Fibroblast of upper back skin (primary cell): ENCODE measurements around the gene NPEPL1.
"Not testable (repeated sequence)": the region's sequence is repeated elsewhere in the genome, so short reads cannot be mapped to it uniquely, and the experiment has no call there.

ENCODE experiments used
- DNase-seq: peaks from one replicate; pipeline ENCODE4 v3.0.0-alpha.2; 2013

Gene NPEPL1

GRCh38 chr20:58714923-58715351 lies 22.3 kb downstream of the NPEPL1 start:
- DNase-seq = no peak

DNA sequence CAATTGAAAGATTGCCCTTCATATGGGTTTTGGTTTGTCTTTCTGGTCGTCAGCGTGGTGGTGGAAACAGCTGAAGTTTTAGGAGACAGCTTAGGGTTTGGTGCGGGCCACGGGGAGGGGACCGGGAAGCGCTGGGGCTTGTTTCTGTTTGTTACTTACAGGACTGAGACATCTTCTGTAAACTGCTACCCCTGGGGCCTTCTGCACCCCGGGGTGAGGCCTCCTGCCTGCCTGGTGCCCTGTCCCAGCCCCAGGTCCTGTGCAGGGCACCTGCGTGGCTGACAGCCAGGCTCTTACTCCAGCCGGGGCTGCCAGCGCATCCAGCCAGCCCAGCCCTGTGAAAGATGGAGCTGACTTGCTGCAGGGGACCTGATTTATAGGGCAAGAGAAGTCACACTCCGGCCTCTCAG lies 22.8 kb downstream of the NPEPL1 start:
- DNase-seq = no peak

DNA sequence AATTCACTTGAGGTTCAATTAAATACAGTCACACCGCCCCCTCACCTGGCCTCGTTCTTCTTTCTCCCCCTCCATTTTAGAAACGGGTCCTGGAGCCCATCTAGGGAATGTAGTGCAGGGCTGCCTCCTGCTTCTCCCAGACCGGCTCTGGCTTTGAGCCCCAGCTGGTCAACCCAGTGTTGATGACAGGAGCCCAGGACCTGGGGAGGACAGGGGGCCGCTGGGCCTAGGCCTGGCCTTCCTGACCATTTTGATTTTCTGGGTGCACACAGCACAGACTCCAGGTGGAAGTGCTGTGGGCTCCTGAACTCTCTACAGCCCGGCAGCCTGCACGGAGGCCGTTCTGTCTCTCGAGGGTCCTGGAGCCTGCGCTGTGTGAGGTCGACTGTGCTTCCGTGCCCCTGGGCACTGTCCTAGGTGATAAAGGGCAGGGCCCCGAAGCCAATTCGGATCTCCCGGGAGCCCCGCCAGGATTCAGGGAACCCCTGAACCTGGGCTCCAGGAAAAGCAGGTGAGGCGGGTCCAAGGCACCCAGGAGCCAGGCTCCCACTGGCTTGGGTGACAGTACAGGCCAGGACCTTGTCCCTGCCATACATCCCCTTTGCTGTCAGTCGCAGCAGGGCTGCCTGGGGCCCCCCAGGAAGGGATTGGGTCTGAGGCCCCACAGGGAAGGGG lies 23.3 kb downstream of the NPEPL1 start:
- no peak for DNase-seq

DNA sequence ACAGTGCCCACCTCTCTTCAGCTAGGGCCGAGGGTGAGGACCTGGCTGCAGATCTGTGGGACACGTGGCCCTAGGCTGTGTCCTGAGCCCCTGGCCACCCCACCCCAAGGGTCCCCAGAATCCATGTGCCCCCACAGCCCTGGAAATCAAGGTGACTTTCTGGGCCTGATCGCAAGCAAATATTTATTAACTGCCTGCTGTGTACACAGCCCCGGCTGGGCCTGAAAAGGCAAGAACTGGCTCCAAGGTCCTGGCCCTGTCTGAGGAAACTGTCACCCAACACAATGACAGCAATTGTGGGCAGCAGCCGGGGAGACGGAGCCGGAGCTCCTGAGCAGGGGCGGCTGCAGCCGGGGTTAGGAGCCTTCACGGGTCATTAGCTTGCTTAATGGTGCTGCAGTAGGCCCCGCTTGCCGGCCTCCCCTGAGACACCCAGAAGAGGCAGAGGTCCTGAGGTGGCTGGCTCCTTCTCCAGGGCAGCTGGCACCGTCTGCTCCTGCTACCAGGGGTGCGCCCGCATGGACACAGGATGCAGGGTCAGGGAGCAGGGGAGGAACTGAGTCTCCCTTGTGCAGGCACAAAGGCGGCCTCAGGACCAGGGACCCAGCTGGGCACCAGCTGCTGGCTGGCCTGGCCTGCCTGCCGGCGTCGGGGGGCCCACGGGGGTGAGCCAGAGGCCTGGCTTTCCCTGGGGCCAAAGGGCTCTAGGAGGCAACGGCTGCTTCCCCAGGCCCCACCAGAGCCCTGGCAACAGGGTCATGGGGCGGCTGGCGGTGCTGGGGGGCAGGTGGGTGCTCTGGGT lies 24.1 kb downstream of the NPEPL1 start:
- DNase-seq = no peak

DNA sequence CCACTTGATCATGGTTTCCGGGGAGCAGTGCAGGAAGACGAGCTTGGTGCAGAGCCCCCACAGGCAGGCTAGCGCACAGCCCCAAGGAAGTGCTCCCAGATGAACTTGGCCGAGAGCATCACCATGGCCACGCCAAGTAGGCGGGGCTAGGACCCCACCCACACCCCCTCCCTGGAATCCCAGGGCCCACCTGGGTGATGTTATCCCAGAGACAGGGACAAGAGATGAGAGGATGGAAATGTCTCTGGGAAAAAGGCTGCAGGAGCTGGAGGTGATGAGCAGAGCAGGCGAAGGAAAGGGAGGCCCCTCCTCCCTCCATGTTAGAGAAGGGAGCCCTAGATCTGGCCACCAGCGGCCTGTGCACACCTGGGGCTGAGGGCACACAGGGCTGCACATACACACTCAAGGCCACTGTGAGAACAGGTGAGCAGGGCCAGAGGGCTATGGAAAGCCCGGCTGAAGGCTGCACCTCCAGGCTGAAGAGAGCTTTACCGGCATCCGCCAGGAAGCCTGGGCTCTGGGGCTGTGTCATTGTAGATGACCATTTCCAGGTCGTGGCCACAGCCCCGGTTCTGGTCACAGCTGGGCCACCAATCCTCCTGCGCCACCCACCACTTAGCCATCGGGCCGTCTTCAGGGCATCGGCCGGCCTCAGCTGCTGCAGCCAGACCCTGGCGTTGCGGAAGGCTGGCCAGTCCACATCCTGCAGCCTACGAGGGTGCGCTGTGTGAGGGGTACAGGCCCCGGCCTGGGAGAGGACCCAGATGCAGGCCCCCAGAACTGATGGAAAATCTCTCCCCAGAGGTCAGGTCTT lies 24.9 kb downstream of the NPEPL1 start:
- DNase-seq = no peak

DNA sequence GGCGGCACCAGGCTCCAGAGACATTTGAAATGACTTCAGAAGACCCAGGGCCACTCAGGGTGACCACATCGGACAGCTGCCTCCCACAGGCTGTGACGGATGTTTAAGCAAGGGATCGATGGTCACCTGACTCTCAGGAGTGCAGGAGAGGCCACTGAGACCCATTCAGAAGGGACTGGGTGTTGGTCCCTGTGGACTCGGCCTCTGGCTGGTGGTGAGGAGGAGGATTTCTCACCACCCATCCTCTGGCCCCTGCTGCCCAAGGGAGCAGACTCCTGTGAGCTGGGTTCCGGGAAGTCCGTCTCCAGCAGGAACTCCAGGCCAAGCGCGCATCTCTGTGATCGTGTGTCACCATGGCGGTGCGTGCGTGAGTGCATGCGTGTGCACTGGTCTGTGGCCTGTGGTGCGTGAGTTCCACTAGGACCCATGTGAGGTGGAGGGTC lies 25.5 kb downstream of the NPEPL1 start:
- no peak for DNase-seq

- DNase-seq = no peak
These were observed 26.1 kb downstream of the NPEPL1 start for GRCh38 chr20:58718729-58719128.

GRCh38 chr20:58719258-58719657 lies 26.7 kb downstream of the NPEPL1 start:
- no peak for DNase-seq

DNA sequence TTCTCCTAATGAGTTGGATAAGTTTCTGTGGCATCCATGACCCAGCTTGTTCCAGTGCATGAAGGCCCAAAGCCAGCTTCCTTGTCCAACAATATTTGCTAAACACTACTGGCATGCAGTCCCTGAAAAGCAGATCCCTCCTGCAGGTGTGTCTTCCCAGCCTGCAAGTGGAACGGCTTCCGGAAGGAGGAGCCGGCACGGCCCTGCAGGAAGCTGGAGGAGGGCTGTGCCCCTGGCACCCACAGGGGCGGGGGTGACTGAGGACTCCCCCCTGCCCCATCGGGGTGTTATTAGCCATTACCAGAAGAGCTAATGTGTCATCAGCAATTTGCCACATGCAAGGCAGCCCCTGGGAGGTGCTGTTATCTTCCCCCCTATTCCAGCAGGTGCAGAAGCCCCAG lies 27.4 kb downstream of the NPEPL1 start:
- DNase-seq = no peak

DNA sequence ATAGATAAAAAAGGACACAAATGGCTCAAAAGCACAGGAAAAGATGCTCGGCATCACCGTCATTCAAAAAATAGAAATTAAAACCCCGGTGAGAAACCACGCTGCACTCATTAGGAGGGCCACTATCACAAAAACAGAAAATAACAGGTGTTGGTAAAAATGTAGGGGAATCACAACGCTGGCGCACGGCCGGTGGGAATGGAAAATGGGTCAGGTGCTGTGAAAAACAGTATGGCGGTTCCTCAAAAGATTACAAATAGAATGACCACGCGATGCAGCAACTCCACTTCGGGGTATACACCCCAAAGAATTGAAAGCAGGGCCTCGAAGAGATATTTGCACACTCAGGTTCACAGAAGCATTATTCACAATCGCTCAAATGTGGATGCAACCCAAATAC lies 28.3 kb downstream of the NPEPL1 start:
- no peak for DNase-seq

DNA sequence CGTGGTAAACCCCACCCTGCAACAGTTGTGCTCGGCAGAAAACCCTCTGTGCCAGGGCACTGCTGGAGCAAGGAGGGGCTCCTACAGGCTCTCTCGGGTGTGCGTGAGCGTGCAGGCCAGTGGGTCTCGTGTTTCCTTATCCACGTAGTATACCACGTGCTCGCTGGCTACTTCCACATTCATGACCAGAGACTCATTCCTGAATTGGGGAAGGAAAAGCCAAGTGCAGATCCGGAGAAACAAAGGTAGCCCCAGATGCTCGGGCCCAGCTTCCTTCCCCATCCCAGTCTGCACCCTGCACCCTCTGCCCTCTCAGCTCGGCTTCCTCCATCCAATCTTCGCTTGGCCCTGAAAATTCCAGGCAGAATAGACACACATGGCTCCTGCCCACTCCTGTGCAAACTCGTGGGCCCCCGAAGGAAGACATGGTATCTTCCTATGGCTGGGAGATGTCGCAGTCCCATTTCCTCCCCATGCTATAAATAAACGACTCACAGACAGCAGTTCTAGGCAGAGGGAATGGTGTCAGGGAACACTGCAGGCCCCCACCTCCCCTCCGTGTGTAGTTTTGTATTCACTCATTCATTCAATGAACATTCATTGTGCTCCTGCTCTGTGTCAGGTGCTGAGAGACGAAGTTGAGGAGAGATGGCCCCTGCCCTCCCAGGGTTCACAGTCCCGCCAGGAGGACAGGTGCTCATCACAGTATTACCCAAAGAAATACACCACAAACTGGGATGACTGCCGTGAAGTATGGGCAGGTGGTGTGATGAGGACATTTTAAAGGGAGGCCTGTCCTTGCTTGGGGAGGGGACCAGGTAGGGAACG lies 29.6 kb downstream of the NPEPL1 start:
- DNase-seq = no peak

- no peak for DNase-seq
These were observed 30.5 kb downstream of the NPEPL1 start for GRCh38 chr20:58722877-58723627.

- no peak for DNase-seq
These were observed 31.0 kb downstream of the NPEPL1 start for GRCh38 chr20:58723628-58723984.

- not testable (repeated sequence) for DNase-seq
These were observed 33.6 kb downstream of the NPEPL1 start for GRCh38 chr20:58726156-58726555.

- no peak for DNase-seq
These were observed 38.6 kb downstream of the NPEPL1 start for GRCh38 chr20:58731192-58731591.

DNA sequence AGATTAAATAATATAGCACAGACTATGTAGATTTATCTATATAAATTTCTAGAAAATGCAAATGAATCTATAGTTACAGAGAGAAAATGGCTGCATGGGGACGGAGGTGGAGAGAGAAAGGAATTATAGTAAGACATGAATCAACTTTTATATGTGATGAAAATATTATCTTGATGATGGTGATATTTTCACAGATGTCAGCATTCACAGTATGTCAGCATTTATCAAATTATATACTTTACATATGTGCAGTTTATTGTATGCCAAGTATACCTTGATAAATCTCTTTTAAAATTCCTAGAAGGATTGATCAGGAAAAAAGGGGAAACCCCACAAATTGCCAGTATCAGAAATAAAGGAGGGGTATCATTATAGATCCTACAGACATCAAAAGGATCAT lies 44.6 kb downstream of the NPEPL1 start:
- DNase-seq = no peak

GRCh38 chr20:58740356-58741308 lies 48.0 kb downstream of the NPEPL1 start:
- DNase-seq = no peak

GRCh38 chr20:58741384-58741783 lies 48.8 kb downstream of the NPEPL1 start:
- no peak for DNase-seq

DNA sequence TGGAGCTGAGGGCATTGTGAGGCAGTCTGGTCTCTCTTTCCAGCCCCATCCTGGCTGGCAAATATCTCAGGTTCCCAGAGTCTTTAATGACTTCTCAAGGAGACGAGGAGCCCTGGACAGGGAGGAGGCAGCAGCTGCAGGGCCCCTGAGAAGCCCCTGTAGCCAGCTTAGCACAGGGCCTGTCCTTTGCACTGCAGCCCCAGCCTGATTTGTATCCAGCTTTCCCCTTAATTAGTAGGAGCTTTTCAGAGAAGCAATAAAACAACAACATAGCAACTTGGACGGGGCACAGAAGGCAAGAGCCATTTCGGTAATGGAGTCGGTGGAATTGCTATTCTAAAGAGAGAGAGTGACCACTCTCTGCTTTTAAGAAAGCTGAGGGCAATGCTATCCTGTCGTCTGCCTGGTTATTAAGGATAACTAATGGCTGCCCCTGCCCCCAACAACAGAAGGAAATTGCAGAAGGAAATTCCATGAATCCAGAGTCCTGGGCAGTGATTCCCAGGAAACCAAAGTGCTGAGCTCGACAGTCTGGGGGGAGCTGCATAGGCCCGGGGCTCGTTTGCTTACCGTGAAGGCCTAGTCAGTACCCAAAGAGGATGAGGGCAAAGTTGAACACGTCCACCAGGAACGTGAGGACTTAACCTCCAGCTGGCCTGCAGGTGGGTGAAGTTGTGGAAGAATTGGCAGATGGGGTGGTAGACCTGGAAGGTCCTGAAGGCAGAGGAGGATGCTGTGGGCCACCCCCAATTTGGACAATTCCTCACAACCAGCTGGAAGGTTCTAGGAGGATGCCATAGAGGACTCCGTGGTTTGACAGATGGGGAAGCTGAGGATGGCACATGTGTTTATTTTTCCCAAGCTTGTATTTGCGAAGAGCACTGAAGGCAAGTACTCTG lies 50.3 kb downstream of the NPEPL1 start:
- no peak for DNase-seq
